GM12878 (cell line): ENCODE results near the gene LOXL3.

Source experiments
- ETV6 ChIP-seq, 2 experiments: fragments of 450-650 bp in 1 of 2; IDR thresholded peaks in 1 of 2; conservative IDR thresholded peaks in 1 of 2; 2 replicates each; pipeline ENCODE4 v1.6.1; 2014; ENCODE audit warnings: antibody characterized with exemption in 1 of 2, borderline replicate concordance in 1 of 2, low read depth in 1 of 2, mild to moderate bottlenecking in 1 of 2, moderate library complexity in 1 of 2
- MTA3 ChIP-seq: IDR thresholded peaks from 2 replicates; pipeline ENCODE4 v1.6.1; 2012; ENCODE audit warnings: low read length, inconsistent platforms, borderline replicate concordance
- POLR2A ChIP-seq: IDR thresholded peaks from 2 replicates; pipeline ENCODE4 v1.6.1; 2011; ENCODE audit warnings: low read depth, mild to moderate bottlenecking, low read length
- RFX5 ChIP-seq: IDR thresholded peaks from 2 replicates; pipeline ENCODE4 v1.6.1; 2011; ENCODE audit warnings: low read depth, low read length, improper control_type of control experiment
- TAF1 ChIP-seq: IDR thresholded peaks from 2 replicates; pipeline ENCODE4 v1.6.1; 2011; ENCODE audit warnings: mild to moderate bottlenecking, low read depth, low read length, borderline replicate concordance
- TF ChIP-seq, protein P1 (sequence below): IDR thresholded peaks from 2 replicates; pipeline ENCODE4 v1.6.1; 2012; ENCODE audit warnings: low read depth, low read length, improper control_type of control experiment
- TF ChIP-seq, protein P2 (sequence below), 3 experiments: IDR thresholded peaks in 2 of 3; conservative IDR thresholded peaks in 1 of 3; 2 replicates each; pipeline ENCODE4 v1.5.1; 2011; ENCODE audit warnings: low read depth in 3 of 3, low read length in 3 of 3, mild to moderate bottlenecking in 3 of 3, control low read depth in 2 of 3, moderate library complexity in 2 of 3, inconsistent platforms in 1 of 3, mixed read lengths in 1 of 3; ENCODE audit not compliant: control insufficient read depth in 2 of 3, insufficient read depth in 1 of 3; ENCODE audit errors: extremely low read depth in 1 of 3
- TF ChIP-seq, protein P3 (sequence below): IDR thresholded peaks from 2 replicates; pipeline ENCODE4 v1.6.1; 2012; ENCODE audit warnings: low read depth, low read length, improper control_type of control experiment

DNA sequence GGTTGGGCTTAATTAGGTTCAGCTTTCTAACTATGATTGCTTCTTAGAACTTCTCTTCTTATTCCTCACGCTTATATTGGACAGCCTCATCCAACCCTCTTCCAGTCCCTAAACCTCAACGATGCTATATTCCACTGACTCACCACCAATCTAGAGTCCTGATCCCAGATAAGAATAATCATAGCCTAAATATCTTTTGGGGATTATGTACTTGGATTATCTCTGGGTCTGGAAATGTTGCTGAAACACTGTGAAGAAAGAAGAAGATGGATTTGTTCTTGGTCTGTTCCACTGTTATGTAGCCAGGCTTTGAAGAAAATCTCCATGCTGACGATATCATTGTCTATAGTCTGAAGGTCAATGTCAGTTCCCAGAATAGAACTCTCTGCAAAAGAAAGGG, 27.7 kb upstream of the LOXL3 start:
- TF ChIP-seq, protein P1, sequence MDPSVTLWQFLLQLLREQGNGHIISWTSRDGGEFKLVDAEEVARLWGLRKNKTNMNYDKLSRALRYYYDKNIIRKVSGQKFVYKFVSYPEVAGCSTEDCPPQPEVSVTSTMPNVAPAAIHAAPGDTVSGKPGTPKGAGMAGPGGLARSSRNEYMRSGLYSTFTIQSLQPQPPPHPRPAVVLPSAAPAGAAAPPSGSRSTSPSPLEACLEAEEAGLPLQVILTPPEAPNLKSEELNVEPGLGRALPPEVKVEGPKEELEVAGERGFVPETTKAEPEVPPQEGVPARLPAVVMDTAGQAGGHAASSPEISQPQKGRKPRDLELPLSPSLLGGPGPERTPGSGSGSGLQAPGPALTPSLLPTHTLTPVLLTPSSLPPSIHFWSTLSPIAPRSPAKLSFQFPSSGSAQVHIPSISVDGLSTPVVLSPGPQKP, result no peak
- TF ChIP-seq POLR2A, result no peak
- TF ChIP-seq, protein P2, sequence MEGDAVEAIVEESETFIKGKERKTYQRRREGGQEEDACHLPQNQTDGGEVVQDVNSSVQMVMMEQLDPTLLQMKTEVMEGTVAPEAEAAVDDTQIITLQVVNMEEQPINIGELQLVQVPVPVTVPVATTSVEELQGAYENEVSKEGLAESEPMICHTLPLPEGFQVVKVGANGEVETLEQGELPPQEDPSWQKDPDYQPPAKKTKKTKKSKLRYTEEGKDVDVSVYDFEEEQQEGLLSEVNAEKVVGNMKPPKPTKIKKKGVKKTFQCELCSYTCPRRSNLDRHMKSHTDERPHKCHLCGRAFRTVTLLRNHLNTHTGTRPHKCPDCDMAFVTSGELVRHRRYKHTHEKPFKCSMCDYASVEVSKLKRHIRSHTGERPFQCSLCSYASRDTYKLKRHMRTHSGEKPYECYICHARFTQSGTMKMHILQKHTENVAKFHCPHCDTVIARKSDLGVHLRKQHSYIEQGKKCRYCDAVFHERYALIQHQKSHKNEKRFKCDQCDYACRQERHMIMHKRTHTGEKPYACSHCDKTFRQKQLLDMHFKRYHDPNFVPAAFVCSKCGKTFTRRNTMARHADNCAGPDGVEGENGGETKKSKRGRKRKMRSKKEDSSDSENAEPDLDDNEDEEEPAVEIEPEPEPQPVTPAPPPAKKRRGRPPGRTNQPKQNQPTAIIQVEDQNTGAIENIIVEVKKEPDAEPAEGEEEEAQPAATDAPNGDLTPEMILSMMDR (IDR thresholded peaks at IDR 0.05 in 2 of 3, conservative IDR thresholded peaks at IDR 0.05 in 1 of 3; ENCODE audit: control insufficient read depth in 2 of 3, extremely low read depth in 1 of 3, insufficient read depth in 1 of 3, low read depth in 3 of 3, low read length in 3 of 3), result no peak
- TF ChIP-seq MTA3, result no peak
- TF ChIP-seq, protein P3, sequence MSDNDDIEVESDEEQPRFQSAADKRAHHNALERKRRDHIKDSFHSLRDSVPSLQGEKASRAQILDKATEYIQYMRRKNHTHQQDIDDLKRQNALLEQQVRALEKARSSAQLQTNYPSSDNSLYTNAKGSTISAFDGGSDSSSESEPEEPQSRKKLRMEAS, result no peak
- no peak for TF ChIP-seq RFX5
- TF ChIP-seq ETV6 (conservative IDR thresholded peaks at IDR 0.05 in 1 of 2, IDR thresholded peaks at IDR 0.05 in 1 of 2; ENCODE audit: borderline replicate concordance in 1 of 2, low read depth in 1 of 2), result no peak
- TF ChIP-seq TAF1, result no peak
